Activated effector memory CD4-positive, alpha-beta T cell treated with anti-CD3 and anti-CD28 coated beads, Interleukin-2, amount 50 U/mL, for 16 hours (primary cell): ENCODE measurements around the gene CD82.

ENCODE experiments used
- DNase-seq: peaks from one replicate; pipeline ENCODE4 v3.0.0-alpha.2; 2020

The CD82 gene

GRCh38 chr11:44578279-44578678 lies 12.8 kb downstream of the CD82 start:
- DNase-seq: no peak

- DNase-seq: no peak
These were observed 13.9 kb downstream of the CD82 start for GRCh38 chr11:44579302-44579761.

- no peak for DNase-seq
These were observed 15.2 kb downstream of the CD82 start for GRCh38 chr11:44580701-44581100.

GRCh38 chr11:44581246-44581645 lies 15.8 kb downstream of the CD82 start:
- DNase-seq: no peak

GRCh38 chr11:44582641-44583352 lies 17.3 kb downstream of the CD82 start:
- DNase-seq: no peak

GRCh38 chr11:44583353-44583669 lies 17.8 kb downstream of the CD82 start:
- DNase-seq: no peak

- no peak for DNase-seq
These were observed 20.0 kb downstream of the CD82 start for GRCh38 chr11:44585421-44585820.

- DNase-seq: no peak
These were observed 23.8 kb downstream of the CD82 start for GRCh38 chr11:44589301-44589700.

GRCh38 chr11:44590769-44591168 lies 25.3 kb downstream of the CD82 start:
- DNase-seq: no peak

- no peak for DNase-seq
These were observed 26.1 kb downstream of the CD82 start for GRCh38 chr11:44591557-44591956.

GRCh38 chr11:44592125-44592940 lies 26.9 kb downstream of the CD82 start:
- no peak for DNase-seq

GRCh38 chr11:44593251-44593650 lies 27.8 kb downstream of the CD82 start:
- no peak for DNase-seq

- DNase-seq: no peak
These were observed 29.5 kb downstream of the CD82 start for GRCh38 chr11:44595006-44595405.

GRCh38 chr11:44595964-44596381 lies 30.5 kb downstream of the CD82 start:
- DNase-seq: peak; percentile 68

GRCh38 chr11:44596525-44597276 lies 31.2 kb downstream of the CD82 start:
- peak; percentile 90 for DNase-seq

- DNase-seq: no peak
These were observed 32.0 kb downstream of the CD82 start for GRCh38 chr11:44597358-44598012.

- DNase-seq: no peak
These were observed 33.4 kb downstream of the CD82 start for GRCh38 chr11:44598831-44599230.

- no peak for DNase-seq
These were observed 34.8 kb downstream of the CD82 start for GRCh38 chr11:44600261-44600660.

- no peak for DNase-seq
These were observed 35.4 kb downstream of the CD82 start for GRCh38 chr11:44600839-44601383.

- peak; percentile 72 for DNase-seq
These were observed 36.3 kb downstream of the CD82 start for GRCh38 chr11:44601471-44602370.

GRCh38 chr11:44602891-44603310 lies 37.4 kb downstream of the CD82 start:
- no peak for DNase-seq

GRCh38 chr11:44604171-44604581 lies 38.7 kb downstream of the CD82 start:
- no peak for DNase-seq
